Fibroblast of peridontal ligament (primary cell): Measurements from ENCODE around the gene LEP.

Experiments used
- DNase-seq: peaks from one replicate; pipeline ENCODE4 v3.0.0-alpha.2; 2010; ENCODE audit errors: extremely low read depth

Gene LEP

GRCh38 chr7:128240696-128241386 lies at the start of gene LEP:
LEP (plus strand) TSS chr7:128241278; CDS start chr7:128252019, 10,741 bp downstream.
- DNase-seq, result no peak

DNA sequence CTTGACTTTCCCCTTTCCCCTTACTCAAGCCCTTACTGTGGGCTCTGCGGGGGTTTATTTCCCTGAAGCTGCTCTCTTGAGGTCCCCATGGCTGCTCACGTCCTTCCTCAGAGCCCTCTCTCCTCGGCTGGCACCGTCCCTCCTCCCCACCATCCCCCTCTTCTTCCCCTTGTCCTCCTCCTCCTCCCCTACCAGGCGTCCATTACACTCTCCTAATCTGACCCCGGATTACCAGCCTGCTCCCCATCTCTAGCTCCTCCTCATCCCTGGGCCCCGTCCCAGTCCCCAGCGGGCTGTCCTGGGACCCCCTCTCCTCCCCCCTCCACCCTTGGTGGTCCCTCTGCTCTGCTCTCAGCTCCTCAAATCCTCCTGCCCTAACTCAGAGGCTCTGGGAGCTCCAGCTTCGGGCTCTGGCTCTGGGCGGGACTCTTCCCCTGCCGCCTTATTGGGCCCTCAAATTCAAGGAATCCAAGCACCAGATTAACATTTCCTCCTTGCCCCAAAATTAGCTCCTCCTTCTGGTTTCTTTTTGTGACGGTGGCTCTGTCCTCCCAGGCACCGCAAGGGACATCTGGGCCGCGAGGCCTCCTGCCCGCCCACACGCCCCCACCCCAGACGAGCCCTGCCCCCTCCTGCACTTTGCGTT lies 48.5 kb upstream of the LEP start:
- DNase-seq, result no peak

DNA sequence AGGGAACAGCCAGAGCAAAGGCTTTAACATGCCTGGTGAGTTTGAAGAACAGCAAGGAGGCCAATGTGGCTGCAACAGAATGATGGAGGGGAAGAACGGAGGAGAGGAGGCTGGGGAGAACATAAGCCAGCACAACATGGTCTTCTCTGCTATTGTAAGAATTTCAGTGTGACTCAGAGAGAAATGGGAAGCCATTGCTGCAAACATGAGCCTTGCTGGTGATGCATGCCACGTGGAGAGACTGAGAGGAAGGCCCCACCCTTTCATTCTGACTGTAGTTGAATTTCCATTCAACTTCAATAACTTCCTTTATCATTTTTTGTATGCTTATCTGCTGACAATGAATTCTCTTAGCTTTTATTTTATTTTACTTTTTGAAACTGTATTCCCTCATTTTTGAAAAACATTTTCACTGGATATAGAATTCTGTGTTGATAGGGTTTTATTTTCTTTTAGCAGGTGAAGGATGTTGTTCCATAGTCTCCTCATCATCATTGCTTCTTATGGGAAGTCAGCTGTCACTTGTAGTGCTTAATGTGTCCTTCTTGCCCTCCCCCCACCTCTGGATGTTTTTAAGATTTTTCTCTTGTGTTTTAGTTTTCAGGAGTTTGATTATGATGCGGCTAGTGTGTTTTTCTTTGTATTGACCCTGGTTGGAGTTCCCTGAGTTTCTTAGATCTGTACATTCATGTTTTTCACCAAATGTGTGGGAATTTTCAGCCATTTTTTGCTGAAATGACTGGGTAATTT lies 46.4 kb upstream of the LEP start:
- DNase-seq, result no peak

- peak; percentile 32 for DNase-seq
These were observed 43.5 kb upstream of the LEP start for GRCh38 chr7:128197589-128197988.

GRCh38 chr7:128197989-128198580 lies 43.0 kb upstream of the LEP start:
- no peak for DNase-seq

GRCh38 chr7:128200376-128200775 lies 40.7 kb upstream of the LEP start:
- no peak for DNase-seq

GRCh38 chr7:128201067-128201689 lies 39.9 kb upstream of the LEP start:
- no peak for DNase-seq

- DNase-seq, result no peak
These were observed 39.4 kb upstream of the LEP start for GRCh38 chr7:128201690-128202085.

GRCh38 chr7:128202287-128202957 lies 38.7 kb upstream of the LEP start:
- no peak for DNase-seq

GRCh38 chr7:128203047-128203491 lies 38.0 kb upstream of the LEP start:
- DNase-seq, result no peak

GRCh38 chr7:128203710-128204214 lies 37.3 kb upstream of the LEP start:
- peak; percentile 70 for DNase-seq

- no peak for DNase-seq
These were observed 36.6 kb upstream of the LEP start for GRCh38 chr7:128204455-128204854.

- DNase-seq, result no peak
These were observed 36.0 kb upstream of the LEP start for GRCh38 chr7:128205068-128205467.

DNA sequence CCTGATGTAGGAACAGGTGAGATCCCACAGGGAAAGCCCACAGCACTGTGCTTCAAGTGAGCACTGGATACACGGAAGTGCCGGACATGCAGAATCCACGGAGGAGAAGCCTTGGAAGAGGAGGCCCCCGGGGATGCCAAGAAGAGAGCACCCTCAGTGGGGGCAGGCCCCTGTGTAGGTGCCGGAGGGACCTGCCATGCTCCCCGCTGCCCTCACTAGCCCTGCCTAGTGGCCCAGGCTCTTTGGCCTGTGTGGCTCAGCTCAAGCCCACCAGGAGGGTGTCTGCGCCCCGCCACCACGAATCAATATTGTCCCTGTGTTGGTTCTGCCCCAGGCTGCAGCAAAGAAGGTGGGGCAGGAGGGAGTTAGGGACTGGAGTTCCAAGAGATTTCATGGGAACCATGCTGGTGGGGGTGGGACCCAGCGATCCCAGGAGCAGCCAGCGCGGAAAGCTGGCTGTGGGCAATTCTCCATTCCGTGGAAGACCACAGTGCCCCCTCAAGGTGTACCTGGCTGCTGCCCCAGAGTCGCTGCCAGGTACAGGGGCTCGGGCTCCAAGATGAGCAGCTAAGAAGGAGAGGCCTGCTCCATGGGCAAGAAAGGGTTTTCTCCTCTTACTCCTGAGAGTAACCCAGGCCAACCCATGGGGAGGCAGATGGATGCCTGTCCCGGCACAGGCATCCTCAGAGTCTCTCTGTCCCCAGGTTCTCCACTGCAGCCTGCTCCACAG lies 34.9 kb upstream of the LEP start:
- no peak for DNase-seq

DNA sequence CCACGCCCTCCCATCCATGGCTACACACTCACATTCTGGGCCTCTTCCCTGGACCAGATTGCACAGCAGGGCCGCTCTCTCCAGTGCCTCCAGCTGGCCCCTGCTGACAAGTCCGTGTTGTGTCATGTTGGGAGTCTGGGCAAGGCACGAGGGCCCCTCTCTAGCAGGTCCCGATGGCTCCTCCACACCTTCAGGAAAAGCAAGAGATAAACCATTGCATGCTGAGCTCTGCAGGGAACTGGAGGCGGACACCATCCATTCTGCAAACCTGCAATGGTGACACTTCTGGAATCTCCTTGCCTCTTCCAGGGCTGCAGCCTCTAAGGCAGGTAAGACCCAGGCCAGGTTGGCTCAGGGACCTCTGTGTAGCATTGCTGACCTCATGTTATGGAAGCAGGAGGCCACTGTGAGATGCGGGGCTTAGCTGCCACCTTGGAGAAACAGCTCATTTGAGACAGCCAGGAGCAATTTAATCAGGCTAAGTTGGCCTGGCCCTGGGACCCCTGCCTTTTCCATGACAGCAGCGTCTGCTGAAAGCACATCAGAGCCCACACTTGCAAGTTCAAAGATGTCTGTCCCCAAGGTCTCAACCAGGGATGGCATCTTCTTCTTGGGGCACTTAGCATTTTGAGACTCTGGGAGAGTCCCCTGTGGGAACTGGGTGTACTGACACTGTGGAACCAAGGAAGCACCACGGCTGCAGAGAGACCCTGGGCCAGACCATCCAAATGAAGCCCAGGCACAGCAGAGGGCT lies 34.2 kb upstream of the LEP start:
- no peak for DNase-seq

DNA sequence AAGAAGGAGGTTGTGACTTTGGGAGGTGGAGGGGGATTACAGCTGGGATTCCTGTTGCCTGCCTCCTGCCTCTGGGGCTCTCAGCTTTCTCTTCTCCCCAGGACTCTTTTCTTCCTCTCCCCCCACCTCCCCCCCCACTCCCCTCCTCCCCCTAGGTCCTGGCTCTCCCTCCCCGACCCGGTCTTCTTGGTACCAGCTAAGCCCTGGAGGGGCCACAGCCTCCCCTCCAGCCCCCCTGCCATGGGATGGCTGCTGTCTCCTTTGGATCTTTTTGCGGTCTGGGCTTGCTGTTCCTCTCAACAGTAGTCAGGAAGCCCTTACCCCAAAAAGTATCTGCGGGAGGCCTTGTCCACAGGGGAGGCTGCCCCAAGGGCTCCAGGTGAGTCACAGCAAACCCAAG lies 33.5 kb upstream of the LEP start:
- DNase-seq, result no peak

DNA sequence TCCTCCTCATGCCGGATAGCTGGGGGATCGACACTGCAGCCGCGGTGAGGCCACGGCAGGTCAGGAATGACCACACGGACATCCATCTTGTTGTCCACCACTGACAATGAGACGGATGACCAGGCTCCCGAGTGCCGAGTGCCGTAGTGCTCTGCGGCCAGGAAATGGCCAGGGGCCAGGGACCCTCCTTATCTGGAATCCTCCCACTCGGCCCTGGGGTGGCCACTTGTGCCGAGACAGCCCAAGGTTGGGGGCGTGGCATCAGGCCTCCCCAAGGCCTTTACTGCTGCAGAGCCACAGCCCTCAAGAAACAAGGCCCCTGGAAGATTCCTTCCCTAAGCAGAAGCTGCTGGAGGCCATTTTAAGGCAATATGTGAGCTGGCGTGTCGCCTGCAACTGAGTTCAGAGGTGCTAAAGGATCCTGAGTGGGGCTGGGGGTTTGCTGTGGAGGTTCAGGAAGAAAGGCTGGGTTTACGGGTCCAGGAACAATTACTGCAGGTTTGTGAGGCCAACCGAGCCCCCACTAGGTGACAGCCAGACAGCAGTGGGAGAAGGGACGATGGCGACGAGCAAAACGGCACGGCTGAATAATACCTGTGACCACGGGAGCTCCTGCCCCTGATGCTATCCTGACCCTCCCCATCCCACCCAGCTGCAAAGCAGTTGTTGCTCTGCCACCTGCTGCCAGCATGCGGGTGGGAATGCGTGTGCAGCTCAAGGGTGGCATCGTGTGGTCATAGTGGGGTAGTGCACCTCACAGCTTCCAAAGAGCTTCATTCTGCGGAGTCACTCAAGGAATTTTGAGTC lies 31.6 kb upstream of the LEP start:
- DNase-seq, result peak; percentile 82

GRCh38 chr7:128210036-128210347 lies 31.1 kb upstream of the LEP start:
- no peak for DNase-seq
